Stomach smooth muscle (tissue), 2 donors: Measurements from ENCODE around the gene KRTAP4-1.
"Not testable (repeated sequence)": the region's sequence is repeated elsewhere in the genome, so short reads cannot be mapped to it uniquely, and the experiment has no call there.

Experiments used
- H3K27ac ChIP-seq: one replicate; pipeline ENCODE4 v1.7.0; 2013; ENCODE audit warnings: mild to moderate bottlenecking, low read length, inconsistent platforms
- H3K27me3 ChIP-seq, 2 donors: one replicate each; pipeline ENCODE4 v1.7.0; 2013; ENCODE audit warnings: low read length in 2 of 2; ENCODE audit not compliant: insufficient read depth in 2 of 2, control insufficient read depth in 1 of 2
- H3K36me3 ChIP-seq, 2 donors: one replicate each; pipeline ENCODE4 v1.7.0; 2013; ENCODE audit warnings: low read length in 2 of 2; ENCODE audit not compliant: control insufficient read depth in 2 of 2, insufficient read depth in 2 of 2
- H3K4me1 ChIP-seq: one replicate; pipeline ENCODE4 v1.7.0; 2013; ENCODE audit warnings: low read length; ENCODE audit not compliant: control insufficient read depth, insufficient read depth
- H3K4me3 ChIP-seq, 2 donors: one replicate each; pipeline ENCODE4 v1.7.0; 2013; ENCODE audit warnings: low read length in 2 of 2
- H3K9ac ChIP-seq, 2 donors: one replicate each; pipeline ENCODE4 v1.7.0; 2013; ENCODE audit warnings: low read length in 2 of 2, mild to moderate bottlenecking in 1 of 2
- H3K9me3 ChIP-seq, 2 donors: one replicate each; pipeline ENCODE4 v1.7.0; 2013; ENCODE audit warnings: low read length in 2 of 2; ENCODE audit not compliant: control insufficient read depth in 2 of 2
- donor health status: healthy.
- donor health status: Pancreatic carcinoma.

KRTAP4-1 gene

DNA sequence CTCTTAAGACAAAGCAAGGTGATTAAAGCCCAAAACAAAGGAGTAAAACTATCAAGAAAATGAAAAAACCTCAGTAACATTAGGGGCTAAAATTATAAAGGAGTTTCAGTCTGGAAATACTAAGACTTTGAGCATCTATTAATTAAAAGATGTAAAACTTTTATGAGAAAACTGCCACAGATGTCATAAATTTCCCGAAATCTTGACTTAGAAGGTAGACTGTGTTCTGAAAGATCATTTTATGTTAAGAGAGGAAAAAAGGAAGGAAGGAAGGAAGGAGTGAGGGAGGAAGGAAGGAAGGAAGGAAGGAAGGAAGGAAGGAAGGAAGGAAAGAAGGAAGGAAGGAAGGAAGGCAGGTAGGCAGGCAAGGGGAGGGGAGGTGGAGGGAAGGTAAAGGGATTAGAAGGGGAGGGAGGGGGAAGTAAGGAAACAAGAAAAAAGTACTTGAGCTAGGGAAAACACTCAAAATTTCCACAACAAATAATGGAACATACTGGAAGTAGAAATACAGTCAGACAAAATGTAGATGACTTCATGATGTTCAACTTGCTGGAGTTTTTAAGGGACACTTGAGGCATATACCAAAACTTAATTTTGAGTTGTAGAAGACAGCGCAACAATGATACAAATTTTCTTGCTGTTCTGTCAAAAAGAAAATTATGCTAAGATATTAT, 37.0 kb downstream of the KRTAP4-1 start:
- Histone ChIP-seq H3K27ac (no peak overlapping the region), H3K9ac (no peak overlapping the region), H3K4me1 (no peaks in the 10 kb centered on the region), H3K4me3 (no peak overlapping the region), H3K36me3 (no peaks in the 10 kb centered on the region), H3K27me3 (no peaks in the 10 kb centered on the region), H3K9me3 (peaks cover 4 to 5% of the 10 kb centered on the region in 2 donors)

DNA sequence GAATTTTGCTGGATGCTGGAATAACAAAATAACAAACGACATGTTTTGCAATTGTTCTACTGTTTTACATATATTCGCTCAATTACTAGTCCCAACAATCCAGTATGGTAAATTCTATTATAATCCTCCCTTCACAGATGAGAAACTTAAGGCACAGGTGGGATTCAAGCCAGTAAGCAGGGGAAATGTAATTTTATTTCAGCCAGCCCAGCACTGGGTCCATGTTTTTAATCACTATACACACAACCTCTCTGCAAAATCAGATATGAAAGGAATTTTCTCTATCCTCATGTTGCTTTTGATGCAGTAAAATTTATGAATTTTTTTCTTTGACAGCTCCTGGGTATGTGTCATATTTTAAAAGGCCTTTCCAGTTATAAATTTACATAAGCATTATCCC, 39.5 kb downstream of the KRTAP4-1 start:
- Histone ChIP-seq H3K9ac (no peak overlapping the region), H3K4me1 (no peaks in the 10 kb centered on the region), H3K9me3 (peaks cover 4 to 11% of the 10 kb centered on the region in 2 donors), H3K4me3 (no peak overlapping the region), H3K36me3 (no peaks in the 10 kb centered on the region), H3K27ac (no peak overlapping the region), H3K27me3 (no peaks in the 10 kb centered on the region)

DNA sequence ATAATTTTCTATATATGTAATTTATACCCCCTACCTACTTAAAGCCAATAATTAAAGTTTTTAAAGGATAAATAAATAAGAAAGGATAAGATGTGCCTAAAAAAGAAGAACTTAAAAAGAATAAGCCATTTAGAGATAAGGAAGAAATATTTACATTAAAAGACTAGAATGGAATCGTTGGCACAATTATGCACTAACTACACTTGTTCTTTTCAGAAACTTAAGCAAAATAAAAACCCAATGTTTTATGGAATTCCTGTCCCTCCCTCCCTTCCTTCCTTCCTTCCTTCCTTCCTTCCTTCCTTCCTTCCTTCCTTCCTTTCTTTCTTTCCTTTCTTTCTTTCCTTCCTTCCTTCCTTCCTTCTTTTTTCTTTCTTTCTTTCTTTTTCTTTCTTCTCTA, 39.9 kb downstream of the KRTAP4-1 start:
- Histone ChIP-seq H3K27me3 (peaks cover 0 to 2% of the 10 kb centered on the region in 2 donors), H3K27ac (no peak overlapping the region), H3K9me3 (peaks cover 4 to 13% of the 10 kb centered on the region in 2 donors), H3K9ac (no peak overlapping the region), H3K4me3 (no peak overlapping the region), H3K36me3 (no peaks in the 10 kb centered on the region), H3K4me1 (no peaks in the 10 kb centered on the region)

DNA sequence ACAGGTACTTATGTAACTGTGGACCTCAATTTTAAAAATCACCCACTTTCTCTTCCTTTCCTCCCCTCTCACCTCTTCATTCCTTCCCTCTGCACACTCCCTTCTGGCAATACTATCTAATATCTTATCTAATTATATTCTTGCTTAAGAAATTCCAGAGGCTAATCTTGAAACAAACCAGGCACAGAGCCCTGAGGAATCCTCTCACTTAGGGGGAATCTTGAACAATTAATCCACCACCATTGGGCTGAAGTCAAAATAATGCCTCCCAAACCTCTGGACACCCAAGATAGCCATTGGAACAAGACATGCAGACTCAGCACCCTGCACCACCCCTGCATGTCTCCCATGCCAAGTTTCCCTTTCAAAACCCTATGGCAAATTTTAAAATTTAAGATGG, 43.4 kb downstream of the KRTAP4-1 start:
- H3K4me3 ChIP-seq: no peak overlapping the region
- H3K9ac ChIP-seq: no peak overlapping the region
- no peaks in the 10 kb centered on the region for H3K36me3 ChIP-seq
- peaks cover 4 to 13% of the 10 kb centered on the region in 2 donors for H3K9me3 ChIP-seq
- H3K27me3 ChIP-seq: peaks cover 0 to 3% of the 10 kb centered on the region in 2 donors
- H3K27ac ChIP-seq: no peak overlapping the region
- H3K4me1 ChIP-seq: no peaks in the 10 kb centered on the region

DNA sequence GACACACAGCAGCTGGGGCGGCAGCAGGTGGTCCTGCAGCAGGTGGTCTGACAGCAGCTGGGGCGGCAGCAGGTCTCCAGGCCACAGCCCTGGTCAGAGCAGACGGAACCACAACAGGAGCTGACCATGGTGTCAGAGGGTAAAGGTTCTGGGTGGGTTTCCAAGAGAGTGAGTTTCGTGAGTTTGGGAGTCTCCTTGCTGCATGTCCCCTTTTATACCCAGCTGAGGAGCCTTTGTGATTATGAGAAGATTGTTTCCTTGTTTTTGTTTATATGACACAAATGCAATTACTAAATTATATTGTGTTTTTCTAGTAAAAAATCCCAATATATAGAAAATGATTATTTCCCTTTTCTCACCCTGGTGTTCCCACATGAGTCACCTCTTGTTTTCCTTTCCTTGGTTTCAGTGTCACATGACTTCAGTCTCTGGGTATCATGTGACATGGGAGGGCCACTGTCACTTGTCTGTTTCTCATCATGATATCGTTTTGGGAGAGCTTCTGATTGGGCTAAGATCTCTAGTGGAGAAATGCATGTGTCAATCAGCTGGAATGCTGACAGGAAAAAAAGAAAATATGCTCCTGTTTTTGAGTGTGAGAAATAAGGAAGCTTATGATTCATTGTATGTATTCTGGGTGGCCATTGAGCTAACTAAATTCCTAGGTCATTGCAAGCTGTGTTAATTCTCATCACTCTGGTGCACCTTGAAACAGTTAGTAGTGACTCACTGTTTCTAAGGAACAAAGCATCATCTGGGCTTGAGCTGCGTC, 44.2 kb downstream of the KRTAP4-1 start, which contains the start of gene KRTAP4-6:
Gene KRTAP4-6, minus strand, starts transcription at position 185 of the 772 bp plus-strand sequence. Its CDS starts 57 bp downstream, at position 128.
- Histone ChIP-seq H3K4me1 (no peaks in the 10 kb centered on the region), H3K27ac (no peak within 1 kb of the TSS)

DNA sequence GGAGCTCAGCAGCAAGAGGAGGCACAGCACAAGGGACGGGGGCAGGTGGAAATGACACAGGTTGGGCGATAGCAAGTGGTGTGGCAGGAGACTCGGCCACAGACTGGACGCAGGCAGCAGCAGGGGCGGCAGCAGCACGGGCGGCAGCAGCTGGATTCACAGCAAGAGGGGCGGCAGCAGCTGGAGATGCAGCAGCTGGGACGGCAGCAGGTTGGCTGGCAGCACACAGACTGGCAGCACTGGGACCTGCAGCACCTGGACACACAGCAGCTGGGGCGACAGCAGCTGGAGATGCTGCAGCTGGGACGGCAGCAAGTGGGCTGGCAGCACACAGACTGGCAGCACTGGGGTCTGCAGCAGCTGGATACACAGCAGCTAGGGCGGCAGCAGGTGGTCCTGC, 44.8 kb downstream of the KRTAP4-1 start:
- not testable (repeated sequence) for H3K27me3 ChIP-seq, H3K9ac ChIP-seq, H3K36me3 ChIP-seq, H3K4me3 ChIP-seq, H3K4me1 ChIP-seq, H3K27ac ChIP-seq
- H3K9me3 ChIP-seq: peaks cover 4 to 13% of the 10 kb centered on the region in 2 donors

More for the DNA sequence above, 44.2 kb downstream of the KRTAP4-1 start, which contains the start of gene KRTAP4-6:
- H3K36me3 ChIP-seq: no peaks in the 10 kb centered on the region
- peaks cover 0 to 3% of the 10 kb centered on the region in 2 donors for H3K27me3 ChIP-seq
- peaks cover 4 to 13% of the 10 kb centered on the region in 2 donors for H3K9me3 ChIP-seq
- no peak within 1 kb of the TSS for H3K4me3 ChIP-seq
- no peak within 1 kb of the TSS for H3K9ac ChIP-seq
